ENCODE measurements around the gene CD33.

The CD33 gene

DNA sequence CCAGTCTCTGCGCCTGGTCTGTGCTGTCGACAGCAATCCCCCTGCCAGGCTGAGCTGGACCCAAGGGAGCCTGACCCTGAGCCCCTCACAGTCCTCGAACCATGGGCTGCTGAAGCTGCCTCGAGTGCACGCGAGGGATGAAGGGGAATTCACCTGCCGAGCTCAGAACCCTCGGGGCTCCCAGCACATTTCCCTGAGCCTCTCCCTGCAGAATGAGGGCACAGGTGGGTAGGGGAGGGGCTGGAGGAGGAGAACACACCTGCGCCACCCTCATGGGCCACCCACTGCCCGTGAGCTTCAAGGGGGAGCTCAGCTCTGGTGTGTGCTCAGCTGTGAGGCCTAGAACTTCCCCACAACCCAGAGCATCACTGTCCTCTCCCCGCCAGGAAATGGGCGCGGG is 38.6 kb upstream of the CD33 start:
- TF ChIP-seq, protein P1, sequence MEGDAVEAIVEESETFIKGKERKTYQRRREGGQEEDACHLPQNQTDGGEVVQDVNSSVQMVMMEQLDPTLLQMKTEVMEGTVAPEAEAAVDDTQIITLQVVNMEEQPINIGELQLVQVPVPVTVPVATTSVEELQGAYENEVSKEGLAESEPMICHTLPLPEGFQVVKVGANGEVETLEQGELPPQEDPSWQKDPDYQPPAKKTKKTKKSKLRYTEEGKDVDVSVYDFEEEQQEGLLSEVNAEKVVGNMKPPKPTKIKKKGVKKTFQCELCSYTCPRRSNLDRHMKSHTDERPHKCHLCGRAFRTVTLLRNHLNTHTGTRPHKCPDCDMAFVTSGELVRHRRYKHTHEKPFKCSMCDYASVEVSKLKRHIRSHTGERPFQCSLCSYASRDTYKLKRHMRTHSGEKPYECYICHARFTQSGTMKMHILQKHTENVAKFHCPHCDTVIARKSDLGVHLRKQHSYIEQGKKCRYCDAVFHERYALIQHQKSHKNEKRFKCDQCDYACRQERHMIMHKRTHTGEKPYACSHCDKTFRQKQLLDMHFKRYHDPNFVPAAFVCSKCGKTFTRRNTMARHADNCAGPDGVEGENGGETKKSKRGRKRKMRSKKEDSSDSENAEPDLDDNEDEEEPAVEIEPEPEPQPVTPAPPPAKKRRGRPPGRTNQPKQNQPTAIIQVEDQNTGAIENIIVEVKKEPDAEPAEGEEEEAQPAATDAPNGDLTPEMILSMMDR (IDR thresholded peaks at IDR 0.05; ENCODE audit: low read depth, low read length, missing control alignments), result no peak
- DNase-seq (ENCODE audit: extremely low read depth, low read depth), result no peak
- H3K4me3 ChIP-seq (replicated peaks; ENCODE audit: low read depth, low read length), result no peak overlapping the region

DNA sequence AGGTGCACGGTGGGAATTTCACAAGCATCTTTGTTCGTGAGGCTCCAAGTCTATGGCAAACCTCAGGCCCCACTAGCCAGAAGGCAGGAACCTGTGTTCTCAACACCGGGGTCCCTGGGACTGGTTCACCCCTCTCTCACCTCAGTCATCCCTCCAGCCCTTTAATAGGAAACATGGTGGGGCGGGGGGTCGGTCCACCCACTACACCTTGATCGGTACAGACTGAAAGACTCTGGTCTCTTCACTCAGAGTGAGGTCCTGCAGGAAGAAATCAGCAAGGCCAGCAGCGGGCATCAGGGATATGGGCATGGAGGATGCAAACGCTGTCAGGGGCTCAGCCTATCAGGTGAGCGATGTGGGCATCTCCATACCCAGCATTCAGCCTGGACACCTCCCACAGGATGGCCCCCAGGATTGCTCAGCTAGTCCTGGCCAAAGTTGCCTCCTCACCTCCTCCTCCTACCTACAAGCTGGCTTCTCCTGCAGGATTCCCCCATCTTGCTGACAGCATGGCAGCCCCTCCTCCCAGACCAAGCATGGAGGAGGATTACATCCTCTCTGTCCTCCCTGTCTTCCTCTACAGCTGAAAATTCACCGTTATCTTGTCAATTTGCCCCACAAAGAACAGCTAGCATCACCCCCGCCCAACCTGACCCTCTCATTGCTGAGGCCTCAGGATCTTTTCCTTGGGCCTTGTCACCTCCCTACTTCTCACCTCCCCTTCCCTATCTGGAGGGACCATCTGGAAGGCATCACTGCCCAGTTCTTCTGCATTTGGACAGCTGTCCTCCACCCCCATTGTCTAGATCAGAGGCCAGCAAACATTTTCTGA is 37.3 kb upstream of the CD33 start:
- H3K4me3 ChIP-seq (replicated peaks; ENCODE audit: low read depth, low read length), result no peak overlapping the region
- TF ChIP-seq, protein P1 (IDR thresholded peaks at IDR 0.05; ENCODE audit: low read depth, low read length, missing control alignments), result no peak
- no peak for DNase-seq (ENCODE audit: extremely low read depth, low read depth)

DNA sequence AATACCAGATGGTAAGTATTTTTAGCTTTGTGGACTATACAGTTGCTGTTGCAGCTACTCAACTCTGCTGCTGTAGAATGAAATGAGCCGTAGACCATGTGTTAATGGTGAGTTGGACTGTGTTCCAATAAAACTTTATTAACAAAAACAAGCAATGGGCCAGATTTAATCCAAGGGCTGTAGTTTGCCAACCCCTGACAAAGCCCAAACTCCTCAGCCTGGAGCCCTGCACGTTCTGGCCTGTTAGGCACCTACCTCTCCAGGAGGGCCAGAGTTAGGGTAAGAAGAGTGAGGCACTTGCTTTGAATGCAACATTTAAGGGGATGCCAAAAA is 36.7 kb upstream of the CD33 start:
- DNase-seq (ENCODE audit: extremely low read depth, low read depth), result no peak

DNA sequence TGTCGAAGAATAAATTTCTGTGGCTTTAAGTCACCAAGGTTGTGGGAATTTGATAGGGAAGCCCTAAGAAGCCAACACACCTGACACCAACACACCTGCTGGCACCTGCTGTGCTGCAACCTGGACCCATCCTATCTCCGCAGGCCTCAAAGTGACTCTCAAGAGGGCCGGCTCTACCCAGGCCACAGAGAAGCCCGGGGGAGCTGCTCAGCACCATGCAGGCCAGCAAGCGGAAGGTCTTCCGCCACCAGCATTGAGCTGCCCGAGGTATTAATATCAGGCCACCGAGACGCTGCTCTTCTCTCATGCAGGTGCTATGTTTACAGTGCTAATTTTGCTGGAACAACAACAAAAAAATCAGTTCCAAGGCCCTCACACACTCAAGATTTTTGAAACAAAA is 32.2 kb upstream of the CD33 start:
- no peak overlapping the region for H3K4me3 ChIP-seq (replicated peaks; ENCODE audit: low read depth, low read length)
- DNase-seq (ENCODE audit: extremely low read depth, low read depth), result no peak
- TF ChIP-seq, protein P1 (IDR thresholded peaks at IDR 0.05; ENCODE audit: low read depth, low read length, missing control alignments), result no peak

More for the DNA sequence above, 36.7 kb upstream of the CD33 start:
- H3K4me3 ChIP-seq (replicated peaks; ENCODE audit: low read depth, low read length), result no peak overlapping the region
- TF ChIP-seq, protein P1 (IDR thresholded peaks at IDR 0.05; ENCODE audit: low read depth, low read length, missing control alignments), result no peak

DNA sequence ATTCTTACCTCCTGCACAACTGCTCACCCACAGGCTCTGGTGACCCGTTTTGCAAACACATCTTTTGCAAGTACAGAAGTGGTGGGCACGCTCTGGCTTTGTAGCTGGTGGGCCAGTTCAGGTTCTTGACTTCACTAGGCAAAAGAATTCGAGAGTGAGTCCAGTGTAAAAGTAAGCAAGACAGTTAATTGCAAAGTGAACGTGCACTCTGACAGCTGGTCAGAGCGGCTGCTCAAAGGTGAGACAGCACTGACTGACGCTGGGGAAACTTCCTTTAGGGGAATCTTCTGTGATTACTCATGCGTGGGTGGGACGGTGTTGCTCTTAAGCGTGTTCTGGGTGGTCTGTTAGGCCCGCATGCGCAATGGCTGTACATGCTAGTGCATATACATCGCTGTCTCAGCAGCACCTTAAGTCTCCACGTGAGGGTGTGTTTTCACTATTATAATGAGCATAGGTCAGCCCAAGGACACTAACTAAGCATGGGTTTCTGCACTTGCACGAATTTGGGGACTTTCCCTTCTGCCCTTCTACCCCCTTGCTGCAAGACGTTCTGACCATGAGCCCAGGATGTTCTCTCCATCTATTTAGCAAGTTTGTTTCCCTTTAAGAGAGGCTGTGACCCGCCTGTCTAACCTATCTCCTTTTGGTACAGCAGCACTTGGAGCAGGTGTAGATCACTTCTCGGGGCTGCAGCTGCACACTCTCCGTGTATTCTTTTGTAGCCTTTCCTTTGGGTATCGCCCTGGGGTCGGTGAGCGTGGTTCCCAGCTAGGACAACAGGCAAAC is 30.2 kb upstream of the CD33 start:
- TF ChIP-seq, protein P1 (IDR thresholded peaks at IDR 0.05; ENCODE audit: low read depth, low read length, missing control alignments), result no peak
- no peak for DNase-seq (ENCODE audit: extremely low read depth, low read depth)
- H3K4me3 ChIP-seq (replicated peaks; ENCODE audit: low read depth, low read length), result no peak overlapping the region

GRCh38 chr19:51195316-51195586 is 29.6 kb upstream of the CD33 start:
- TF ChIP-seq, protein P1 (IDR thresholded peaks at IDR 0.05; ENCODE audit: low read depth, low read length, missing control alignments), result no peak
- H3K4me3 ChIP-seq (replicated peaks; ENCODE audit: low read depth, low read length), result no peak overlapping the region
- DNase-seq (ENCODE audit: extremely low read depth, low read depth), result no peak
